Liver (tissue), 3 donors: Measurements from ENCODE around the gene GPR21.

Source experiments
- EGR1 ChIP-seq, 2 donors: IDR thresholded peaks; 2 replicates each; pipeline ENCODE4 v1.6.1; 2016 to 2018; ENCODE audit warnings: antibody characterized with exemption in 2 of 2, low read depth in 2 of 2
- GABPA ChIP-seq, 2 donors: IDR thresholded peaks in 1 of 2; conservative IDR thresholded peaks in 1 of 2; 2 replicates each; pipeline ENCODE4 v1.6.1; 2016; ENCODE audit warnings: antibody characterized with exemption in 2 of 2, mild to moderate bottlenecking in 1 of 2, moderate library complexity in 1 of 2
- HNF4G ChIP-seq: IDR thresholded peaks from 2 replicates; pipeline ENCODE4 v1.6.1; 2016; ENCODE audit warnings: antibody characterized with exemption
- JUND ChIP-seq, 2 donors: IDR thresholded peaks; 2 replicates each; pipeline ENCODE4 v1.6.1; 2016; ENCODE audit warnings: antibody characterized with exemption in 2 of 2
- RAD21 ChIP-seq, 2 donors: IDR thresholded peaks; 2 replicates each; pipeline ENCODE4 v1.6.1; 2016; ENCODE audit warnings: antibody characterized with exemption in 2 of 2, mild to moderate bottlenecking in 2 of 2
- RXRA ChIP-seq, 2 donors: IDR thresholded peaks; 2 replicates each; pipeline ENCODE4 v1.6.1; 2017 to 2018; ENCODE audit warnings: antibody characterized with exemption in 2 of 2, mild to moderate bottlenecking in 1 of 2
- TAF1 ChIP-seq: conservative IDR thresholded peaks from 2 replicates; pipeline ENCODE4 v1.6.1; 2016; ENCODE audit warnings: antibody characterized with exemption, mild to moderate bottlenecking
- YY1 ChIP-seq: IDR thresholded peaks from 2 replicates; pipeline ENCODE4 v1.6.1; 2016; ENCODE audit warnings: antibody characterized with exemption, mild to moderate bottlenecking
- TF ChIP-seq, protein P1 (sequence below): fragments of 150-350 bp; IDR thresholded peaks from 2 replicates; pipeline ENCODE4 v1.5.1; 2017; ENCODE audit warnings: improper control_type of control experiment, low read depth, low read length; ENCODE audit not compliant: missing input control
- TF ChIP-seq, protein P2 (sequence below): IDR thresholded peaks from 2 replicates; pipeline ENCODE4 v1.6.1; 2016; ENCODE audit warnings: antibody characterized with exemption
- TF ChIP-seq, protein P3 (sequence below): IDR thresholded peaks from 2 replicates; pipeline ENCODE4 v1.6.1; 2016; ENCODE audit warnings: antibody characterized with exemption
- TF ChIP-seq, protein P4 (sequence below): IDR thresholded peaks from 2 replicates; pipeline ENCODE4 v1.6.1; 2016; ENCODE audit warnings: antibody characterized with exemption
- TF ChIP-seq, protein P5 (sequence below): IDR thresholded peaks from 2 replicates; pipeline ENCODE4 v1.6.1; 2016; ENCODE audit warnings: antibody characterized with exemption, mild to moderate bottlenecking
- donor health status: healthy.
- donor health status: healthy.

DNA sequence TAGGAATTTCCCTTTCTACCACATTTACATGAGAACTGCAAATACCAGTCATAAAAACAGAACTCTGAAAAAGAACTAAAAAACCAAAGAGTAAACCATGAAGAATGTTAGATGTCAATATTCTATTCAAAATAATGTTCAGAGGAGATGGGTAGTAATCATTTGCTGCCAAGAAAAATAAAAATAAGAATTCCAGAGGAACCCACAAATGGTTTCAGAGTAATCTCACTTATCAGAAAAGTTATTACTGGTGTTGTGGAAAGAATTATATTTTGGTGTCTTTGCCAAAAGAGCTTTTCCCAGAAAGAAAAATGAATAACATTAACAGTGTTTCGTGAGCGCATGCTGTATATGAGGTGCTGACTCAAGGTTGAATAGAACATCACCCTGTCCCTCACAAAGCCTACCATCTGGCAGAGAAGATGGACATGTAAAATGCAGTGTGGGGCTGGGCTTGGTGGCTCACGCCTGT is 35.6 kb downstream of the GPR21 start:
- TF ChIP-seq, protein P1, sequence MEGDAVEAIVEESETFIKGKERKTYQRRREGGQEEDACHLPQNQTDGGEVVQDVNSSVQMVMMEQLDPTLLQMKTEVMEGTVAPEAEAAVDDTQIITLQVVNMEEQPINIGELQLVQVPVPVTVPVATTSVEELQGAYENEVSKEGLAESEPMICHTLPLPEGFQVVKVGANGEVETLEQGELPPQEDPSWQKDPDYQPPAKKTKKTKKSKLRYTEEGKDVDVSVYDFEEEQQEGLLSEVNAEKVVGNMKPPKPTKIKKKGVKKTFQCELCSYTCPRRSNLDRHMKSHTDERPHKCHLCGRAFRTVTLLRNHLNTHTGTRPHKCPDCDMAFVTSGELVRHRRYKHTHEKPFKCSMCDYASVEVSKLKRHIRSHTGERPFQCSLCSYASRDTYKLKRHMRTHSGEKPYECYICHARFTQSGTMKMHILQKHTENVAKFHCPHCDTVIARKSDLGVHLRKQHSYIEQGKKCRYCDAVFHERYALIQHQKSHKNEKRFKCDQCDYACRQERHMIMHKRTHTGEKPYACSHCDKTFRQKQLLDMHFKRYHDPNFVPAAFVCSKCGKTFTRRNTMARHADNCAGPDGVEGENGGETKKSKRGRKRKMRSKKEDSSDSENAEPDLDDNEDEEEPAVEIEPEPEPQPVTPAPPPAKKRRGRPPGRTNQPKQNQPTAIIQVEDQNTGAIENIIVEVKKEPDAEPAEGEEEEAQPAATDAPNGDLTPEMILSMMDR, result no peak
- TF ChIP-seq, protein P2, sequence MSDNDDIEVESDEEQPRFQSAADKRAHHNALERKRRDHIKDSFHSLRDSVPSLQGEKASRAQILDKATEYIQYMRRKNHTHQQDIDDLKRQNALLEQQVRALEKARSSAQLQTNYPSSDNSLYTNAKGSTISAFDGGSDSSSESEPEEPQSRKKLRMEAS, result no peak
- TF ChIP-seq YY1 (no peak), EGR1 (IDR thresholded peaks at IDR 0.05; ENCODE audit: low read depth in 2 of 2) (no peak), GABPA (IDR thresholded peaks at IDR 0.05 in 1 of 2, conservative IDR thresholded peaks at IDR 0.05 in 1 of 2) (no peak), TAF1 (no peak), RAD21 (IDR thresholded peaks at IDR 0.05) (no peak), JUND (IDR thresholded peaks at IDR 0.05) (no peak), RXRA (IDR thresholded peaks at IDR 0.05) (no peak), HNF4G (no peak)
- TF ChIP-seq, protein P3, sequence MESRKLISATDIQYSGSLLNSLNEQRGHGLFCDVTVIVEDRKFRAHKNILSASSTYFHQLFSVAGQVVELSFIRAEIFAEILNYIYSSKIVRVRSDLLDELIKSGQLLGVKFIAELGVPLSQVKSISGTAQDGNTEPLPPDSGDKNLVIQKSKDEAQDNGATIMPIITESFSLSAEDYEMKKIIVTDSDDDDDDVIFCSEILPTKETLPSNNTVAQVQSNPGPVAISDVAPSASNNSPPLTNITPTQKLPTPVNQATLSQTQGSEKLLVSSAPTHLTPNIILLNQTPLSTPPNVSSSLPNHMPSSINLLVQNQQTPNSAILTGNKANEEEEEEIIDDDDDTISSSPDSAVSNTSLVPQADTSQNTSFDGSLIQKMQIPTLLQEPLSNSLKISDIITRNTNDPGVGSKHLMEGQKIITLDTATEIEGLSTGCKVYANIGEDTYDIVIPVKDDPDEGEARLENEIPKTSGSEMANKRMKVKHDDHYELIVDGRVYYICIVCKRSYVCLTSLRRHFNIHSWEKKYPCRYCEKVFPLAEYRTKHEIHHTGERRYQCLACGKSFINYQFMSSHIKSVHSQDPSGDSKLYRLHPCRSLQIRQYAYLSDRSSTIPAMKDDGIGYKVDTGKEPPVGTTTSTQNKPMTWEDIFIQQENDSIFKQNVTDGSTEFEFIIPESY, result no peak
- TF ChIP-seq, protein P4, sequence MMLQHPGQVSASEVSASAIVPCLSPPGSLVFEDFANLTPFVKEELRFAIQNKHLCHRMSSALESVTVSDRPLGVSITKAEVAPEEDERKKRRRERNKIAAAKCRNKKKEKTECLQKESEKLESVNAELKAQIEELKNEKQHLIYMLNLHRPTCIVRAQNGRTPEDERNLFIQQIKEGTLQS, result no peak
- TF ChIP-seq, protein P5, sequence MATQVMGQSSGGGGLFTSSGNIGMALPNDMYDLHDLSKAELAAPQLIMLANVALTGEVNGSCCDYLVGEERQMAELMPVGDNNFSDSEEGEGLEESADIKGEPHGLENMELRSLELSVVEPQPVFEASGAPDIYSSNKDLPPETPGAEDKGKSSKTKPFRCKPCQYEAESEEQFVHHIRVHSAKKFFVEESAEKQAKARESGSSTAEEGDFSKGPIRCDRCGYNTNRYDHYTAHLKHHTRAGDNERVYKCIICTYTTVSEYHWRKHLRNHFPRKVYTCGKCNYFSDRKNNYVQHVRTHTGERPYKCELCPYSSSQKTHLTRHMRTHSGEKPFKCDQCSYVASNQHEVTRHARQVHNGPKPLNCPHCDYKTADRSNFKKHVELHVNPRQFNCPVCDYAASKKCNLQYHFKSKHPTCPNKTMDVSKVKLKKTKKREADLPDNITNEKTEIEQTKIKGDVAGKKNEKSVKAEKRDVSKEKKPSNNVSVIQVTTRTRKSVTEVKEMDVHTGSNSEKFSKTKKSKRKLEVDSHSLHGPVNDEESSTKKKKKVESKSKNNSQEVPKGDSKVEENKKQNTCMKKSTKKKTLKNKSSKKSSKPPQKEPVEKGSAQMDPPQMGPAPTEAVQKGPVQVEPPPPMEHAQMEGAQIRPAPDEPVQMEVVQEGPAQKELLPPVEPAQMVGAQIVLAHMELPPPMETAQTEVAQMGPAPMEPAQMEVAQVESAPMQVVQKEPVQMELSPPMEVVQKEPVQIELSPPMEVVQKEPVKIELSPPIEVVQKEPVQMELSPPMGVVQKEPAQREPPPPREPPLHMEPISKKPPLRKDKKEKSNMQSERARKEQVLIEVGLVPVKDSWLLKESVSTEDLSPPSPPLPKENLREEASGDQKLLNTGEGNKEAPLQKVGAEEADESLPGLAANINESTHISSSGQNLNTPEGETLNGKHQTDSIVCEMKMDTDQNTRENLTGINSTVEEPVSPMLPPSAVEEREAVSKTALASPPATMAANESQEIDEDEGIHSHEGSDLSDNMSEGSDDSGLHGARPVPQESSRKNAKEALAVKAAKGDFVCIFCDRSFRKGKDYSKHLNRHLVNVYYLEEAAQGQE, result no peak
